Heart right ventricle (tissue), 16 donors: Measurements from ENCODE around the gene CCDC154. TPM values are rescaled to one million over a fixed set of nuclear protein-coding genes. Genes with fewer than 3 reads are reported as not detected.

Source experiments
- ATAC-seq, 8 donors: fragments of 200-7000 bp; cut with Tn5 transposase; one replicate each; pipeline ENCODE4 v1.9.1; 2020; ENCODE audit warnings: mild to moderate bottlenecking in 8 of 8, moderate library complexity in 8 of 8, moderate number of reproducible peaks in 1 of 8
- DNase-seq, 2 donors: peaks; one replicate each; pipeline ENCODE4 v3.0.0-alpha.2; 2020
- H3K27ac ChIP-seq, 10 donors: fragments of 200-600 bp; sonication (generic) in 2 of 10; one replicate each; pipeline versions ENCODE4 v1.5.0 to v1.8.0; 2020 to 2022; ENCODE audit warnings: mild to moderate bottlenecking in 3 of 10
- H3K27me3 ChIP-seq, 7 donors: fragments of 200-600 bp; one replicate each; pipeline ENCODE4 v1.8.0; 2021 to 2022; ENCODE audit warnings: mild to moderate bottlenecking in 2 of 7
- H3K36me3 ChIP-seq, 9 donors: fragments of 200-600 bp; sonication (generic) in 1 of 9; one replicate each; pipeline versions ENCODE4 v1.5.0 to v1.8.0; 2020 to 2022; ENCODE audit warnings: mild to moderate bottlenecking in 2 of 9
- H3K4me1 ChIP-seq, 9 donors: fragments of 200-600 bp; sonication (generic) in 1 of 9; one replicate each; pipeline versions ENCODE4 v1.5.0 to v1.8.0; 2020 to 2022; ENCODE audit warnings: mild to moderate bottlenecking in 4 of 9
- H3K4me3 ChIP-seq, 10 donors: fragments of 200-600 bp; sonication (generic) in 2 of 10; one replicate each; pipeline versions ENCODE4 v1.5.0 to v1.8.0; 2020 to 2022; ENCODE audit warnings: mild to moderate bottlenecking in 7 of 10, moderate library complexity in 2 of 10
- H3K9me3 ChIP-seq, 11 donors: fragments of 200-600 bp in 10 of 11; sonication (generic) in 2 of 11; one replicate each; pipeline versions ENCODE4 v1.5.0 to v1.8.0; 2013 to 2022; ENCODE audit warnings: mild to moderate bottlenecking in 2 of 11, control low read depth in 1 of 11, moderate library complexity in 1 of 11
- CTCF ChIP-seq, 9 donors: fragments of 200-600 bp; sonication (generic) in 2 of 9; IDR thresholded peaks; one replicate each; pipeline versions ENCODE4 v1.5.0 to v1.8.0; 2021 to 2022; ENCODE audit warnings: antibody characterized with exemption in 9 of 9, mild to moderate bottlenecking in 5 of 9, moderate library complexity in 1 of 9
- WGBS, 2 donors: extraction: QIAGEN DNeasy Blood & Tissue Kit; methylation state at CpG; one replicate each; pipeline ENCODE4 v1.1.7; 2013; ENCODE audit warnings: inconsistent platforms in 1 of 2; 5-methylcytosine and 5-hydroxymethylcytosine counted together
- intact Hi-C, 10 donors: fragments of 100-400 bp; cut with DNase I; formaldehyde crosslinking; loops; one replicate each; pipeline versions ENCODE4 v1.11.1 to v1.14.2; 2022
- polyA plus RNA-seq, 2 donors: library from polyadenylated mRNA; stranded (reverse); fragments of 200-250 nt; gene quantifications; one replicate each; pipeline ENCODE4 v1.2.3, GENCODE V29; 2013
- total RNA-seq, 10 donors: library from RNA; stranded (reverse); fragmentation: NEBNext Ultra II Directional in 3 of 10; extraction: Animal tissue kit (Norgen Biotek cat#: 25700) in 3 of 10; gene quantifications; one replicate each; pipeline versions ENCODE4 v1.2.1 to v1.2.4, GENCODE V29; 2021 to 2023
- donor health status: Arrhythmogenic right ventricular cardiomyopathy.
- donor health status: ischemic (EF 13 %, LVEDD 7.1; RV severe dilation, severe dysfunction).
- donor health status: healthy with polysubstance abuse.
- donor health status: DM: no; HTN: yes; CAD: no.
- donor health status: DM: no; HTN: no; CAD: no.
- donor health status: ischemic (EF 25% LVEDD 6.9; RV normal size, moderate dysfunction).
- donor health status: ischemic (EF 25% LVEDD 5.7; RV mildly dilated, moderate dysfunction).
- donor health status: healthy.
- donor health status: DM: yes; HTN: yes; CAD: no.
- donor health status: Ischemic cardiomyopathy.
- donor health status: ischemic (EF 35%, LVEDD 5.7; RV mildly dilated, moderate dysfunction).
- donor health status: nonischemic (EF 11% LVEDD 7.7; RV severe dilation, severe dysfunction).
- donor health status: DM: yes; HTN: yes; CAD: no.
- donor health status: PGD.
- donor health status: ischemic (EF 29% LVEDD 5.4; RV normal size, mild dysfunction).
- donor health status: nonischemic (EF 23%, LVEDD 6.1; RV moderate dilation, normal function).

CCDC154 gene
- total and polyA plus RNA-seq, 12 donors = 0.17 to 5.9 (median 0.75) TPM

GRCh38 chr16:1420111-1420539 is 24.2 kb downstream of the CCDC154 start:
- peak in 3 of 8 donors; percentile 0 to 4 (median 1) for ATAC-seq

DNA sequence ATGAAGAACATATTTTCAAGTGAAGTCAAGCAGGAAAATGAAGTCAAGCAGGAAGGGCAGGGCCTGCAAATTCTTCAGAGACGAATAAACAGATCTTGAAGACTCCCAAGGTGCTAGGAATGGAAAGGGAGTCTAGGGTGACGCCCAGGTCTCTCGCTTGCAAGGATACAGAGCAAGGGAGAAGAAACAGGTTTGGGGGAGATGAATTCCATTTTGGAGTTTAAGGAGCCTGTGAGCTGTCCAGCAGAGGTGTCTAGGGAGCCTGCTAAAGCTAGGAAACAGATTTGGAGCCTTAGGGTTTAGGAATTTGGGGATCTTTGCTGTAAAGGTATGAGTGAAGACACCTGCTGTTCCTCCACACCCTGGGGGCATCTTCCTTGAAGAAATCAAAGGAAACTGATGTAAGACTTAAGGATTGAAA is 27.8 kb downstream of the CCDC154 start:
- DNase-seq (no peak), ATAC-seq (no peak)
- peaks cover 0 to 25% (median 0%) of the 10 kb centered on the region in 9 donors for H3K36me3 ChIP-seq
- 68 to 71% methylated on average over 3 of the region's 3 CpGs for WGBS, 2 donors
- H3K4me3 ChIP-seq = no peak overlapping the region
- intact Hi-C loops = loop anchor here in 1 of 10 donors (10.0 kb wide), 1 partner anchor 58 kb away; the partner anchor contains the start of gene CLCN7
- no peaks in the 10 kb centered on the region for H3K9me3 ChIP-seq
- H3K27me3 ChIP-seq = no peaks in the 10 kb centered on the region
- H3K4me1 ChIP-seq = peaks cover 2 to 47% (median 30%) of the 10 kb centered on the region in 9 donors
- no peak for TF ChIP-seq CTCF (IDR thresholded peaks at IDR 0.05)
- H3K27ac ChIP-seq = no peak overlapping the region

More at GRCh38 chr16:1420111-1420539, 24.2 kb downstream of the CCDC154 start:
- Histone ChIP-seq H3K27me3 (no peaks in the 10 kb centered on the region), H3K4me3 (peak overlapping the region; percentile 70 to 92 (median 85)), H3K9me3 (no peaks in the 10 kb centered on the region), H3K36me3 (peaks cover 0 to 9% (median 0%) of the 10 kb centered on the region in 9 donors), H3K4me1 (peaks cover 2 to 29% (median 20%) of the 10 kb centered on the region in 9 donors), H3K27ac (peak overlapping the region in 9 of 10 donors; percentile 94 to 98 (median 96))
- WGBS, 2 donors = 1 to 4% methylated on average over 22 of the region's 22 CpGs
- no peak for DNase-seq
- intact Hi-C loops = loop anchor here in 2 of 10 donors (2.0 to 10.0 kb wide), 3 partner anchors 55 to 193 kb away; partner anchors contain the start of genes CLCN7 (in 1 of the 2), CRAMP1 (in 1 of the 2) and IFT140 (in 1 of the 2)
- TF ChIP-seq CTCF (IDR thresholded peaks at IDR 0.05) = no peak

DNA sequence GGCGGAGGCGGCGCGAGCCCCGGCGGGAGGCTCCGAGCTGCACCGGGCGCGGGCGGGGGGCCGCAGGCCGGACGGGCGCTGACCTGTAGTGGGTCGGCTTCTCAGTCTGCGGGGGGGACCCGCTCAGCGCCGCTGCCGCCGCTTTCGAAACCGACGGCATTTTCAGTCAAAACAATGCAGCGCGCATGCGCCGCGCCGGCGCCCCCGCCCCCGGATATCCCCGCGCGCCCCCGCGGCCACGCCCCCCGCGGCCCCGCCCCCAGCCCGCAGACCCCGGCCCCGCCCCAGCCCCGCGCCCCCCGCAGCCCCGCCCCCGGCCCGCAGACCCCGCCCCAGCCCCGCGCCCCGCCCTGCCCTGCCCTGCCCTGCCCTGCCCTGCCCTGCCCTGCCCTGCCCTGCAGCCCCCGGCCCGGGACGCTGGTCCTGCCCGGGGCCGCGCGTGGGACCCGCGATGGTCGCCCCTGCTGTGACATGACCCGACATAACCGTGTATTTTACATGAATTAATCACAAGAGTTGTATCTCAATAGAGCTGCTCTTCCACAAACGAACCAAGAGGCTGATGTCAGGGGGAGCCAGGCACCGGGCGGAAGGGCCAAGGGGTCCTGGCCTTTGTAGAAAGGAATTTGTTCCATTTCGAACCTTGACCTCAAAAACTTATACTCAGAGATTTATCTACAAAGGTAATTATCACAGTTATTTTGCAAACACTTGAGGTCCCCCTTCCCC is 29.7 kb downstream of the CCDC154 start, which contains the start of gene UNKL:
UNKL (minus strand) TSS at position 173 of the 729 bp plus-strand sequence; CDS start at position 160, 13 bp downstream.
- TF ChIP-seq CTCF (IDR thresholded peaks at IDR 0.05) = no peak
- Histone ChIP-seq H3K4me1 (peaks cover 0 to 38% (median 20%) of the 10 kb centered on the region in 9 donors), H3K4me3 (peak within 1 kb of the TSS; percentile 51 to 99 (median 92)), H3K9me3 (no peaks in the 10 kb centered on the region), H3K36me3 (peaks cover 0 to 42% (median 3%) of the 10 kb centered on the region in 9 donors), H3K27me3 (no peaks in the 10 kb centered on the region), H3K27ac (peak within 1 kb of the TSS; percentile 75 to 93 (median 86))
- ATAC-seq = peak in 6 of 8 donors; percentile 20 to 62 (median 50)
- WGBS, 2 donors = 3% methylated on average over 37 to 70 of the region's 72 CpGs
- DNase-seq = peak; percentile 78 to 87
- intact Hi-C loops = loop anchor here in 2 of 10 donors (5.0 to 10.0 kb wide), 2 partner anchors 60 to 102 kb away; partner anchors contain the start of gene CLCN7 (in 1 of the 2)
